GM19452 (cell line): ENCODE measurements around the gene ZFY.
"Not testable (repeated sequence)": the region's sequence is repeated elsewhere in the genome, so short reads cannot be mapped to it uniquely, and the experiment has no call there.

ENCODE experiments used
- ATAC-seq: cut with Tn5 transposase; IDR thresholded peaks from one replicate; pipeline ENCODE4 v1.9.1; 2021; ENCODE audit not compliant: unreplicated experiment

The ZFY gene

GRCh38 chrY:2972708-2973107, 37.5 kb downstream of the ZFY start:
- ATAC-seq: peak; percentile 35

DNA sequence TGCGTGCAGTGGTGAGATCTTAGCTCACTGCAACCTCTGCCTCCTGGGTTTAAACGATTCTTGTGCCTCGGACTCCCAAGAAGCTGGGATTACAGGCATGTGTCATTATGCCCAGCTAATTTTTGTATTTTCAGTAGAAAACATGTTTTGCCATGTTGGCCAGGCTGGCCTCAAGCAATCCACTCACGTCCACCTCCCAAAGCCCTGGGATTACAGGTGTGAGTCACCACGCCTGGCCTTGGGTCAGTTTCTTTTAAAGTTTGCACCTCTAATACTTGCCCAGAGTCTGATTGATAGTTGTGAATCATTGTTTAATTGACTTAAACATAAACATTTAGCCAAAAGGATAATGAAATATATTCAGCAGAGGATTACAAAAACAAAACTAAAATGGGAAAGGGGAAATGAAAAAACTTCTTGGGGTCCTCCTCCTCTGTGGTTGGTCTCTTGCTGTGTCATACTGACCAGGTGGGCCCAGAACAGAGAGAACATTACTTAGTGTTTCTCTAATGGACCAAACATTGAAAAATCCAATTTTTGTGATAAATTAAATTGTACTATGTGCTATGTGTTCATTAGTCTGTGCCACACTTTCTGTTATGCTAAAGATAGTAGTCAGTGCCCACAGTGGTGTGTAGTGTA, 38.0 kb downstream of the ZFY start:
- ATAC-seq: peak; percentile 57

DNA sequence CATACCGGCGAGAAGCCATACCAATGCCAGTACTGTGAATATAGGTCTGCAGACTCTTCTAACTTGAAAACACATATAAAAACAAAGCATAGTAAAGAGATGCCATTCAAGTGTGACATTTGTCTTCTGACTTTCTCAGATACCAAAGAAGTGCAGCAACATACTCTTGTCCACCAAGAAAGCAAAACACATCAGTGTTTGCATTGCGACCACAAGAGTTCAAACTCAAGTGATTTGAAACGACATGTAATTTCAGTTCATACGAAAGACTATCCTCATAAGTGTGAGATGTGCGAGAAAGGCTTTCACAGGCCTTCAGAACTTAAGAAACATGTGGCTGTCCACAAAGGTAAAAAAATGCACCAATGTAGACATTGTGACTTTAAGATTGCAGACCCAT, 44.1 kb downstream of the ZFY start:
- no peak for ATAC-seq

- no peak for ATAC-seq
Observed at GRCh38 chrY:2984491-2984890, 49.3 kb downstream of the ZFY start.

- not testable (repeated sequence) for ATAC-seq
Observed at GRCh38 chrY:2987178-2987577, 52.0 kb downstream of the ZFY start.

GRCh38 chrY:2997369-2997768, 62.2 kb downstream of the ZFY start:
- not testable (repeated sequence) for ATAC-seq

DNA sequence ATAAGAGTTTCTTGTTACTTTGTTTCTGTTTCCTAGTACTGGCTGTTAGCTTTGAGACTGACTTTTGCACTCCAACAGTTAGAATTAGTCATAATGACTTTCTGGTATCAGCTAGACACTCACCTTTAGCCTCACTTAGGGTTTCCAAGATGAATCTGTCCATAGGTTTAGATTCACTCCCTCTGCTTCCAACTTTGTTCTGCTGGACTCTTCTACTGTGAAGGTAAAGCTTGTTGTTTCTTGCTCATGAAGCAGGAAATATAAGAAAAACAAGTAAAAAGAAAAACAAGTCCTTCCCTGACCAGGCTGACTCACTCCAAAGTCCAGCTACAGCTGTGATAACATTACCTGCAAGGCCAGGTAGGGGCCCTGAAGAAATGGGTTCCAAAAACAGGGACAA, 67.0 kb downstream of the ZFY start:
- ATAC-seq: no peak

- ATAC-seq: peak; percentile 53
Observed at GRCh38 chrY:3002680-3003515, 67.7 kb downstream of the ZFY start.

DNA sequence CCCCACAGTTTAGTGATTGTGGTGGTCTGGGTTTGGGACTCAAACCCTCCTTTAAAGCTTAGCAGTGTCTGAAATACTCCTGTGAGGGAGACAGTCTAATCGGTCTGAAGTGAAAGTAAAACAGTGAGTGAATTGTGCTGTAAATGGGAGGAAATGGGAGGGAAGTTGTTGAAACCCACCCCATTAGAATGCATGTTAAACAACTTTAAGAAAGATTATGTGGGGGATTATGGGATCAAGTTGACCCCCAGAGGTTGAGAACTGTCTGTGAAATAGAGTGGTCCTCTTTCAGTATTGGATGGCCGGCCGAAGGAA, 68.3 kb downstream of the ZFY start:
- peak; percentile 29 for ATAC-seq

GRCh38 chrY:3003846-3004245, 68.7 kb downstream of the ZFY start:
- peak; percentile 58 for ATAC-seq

DNA sequence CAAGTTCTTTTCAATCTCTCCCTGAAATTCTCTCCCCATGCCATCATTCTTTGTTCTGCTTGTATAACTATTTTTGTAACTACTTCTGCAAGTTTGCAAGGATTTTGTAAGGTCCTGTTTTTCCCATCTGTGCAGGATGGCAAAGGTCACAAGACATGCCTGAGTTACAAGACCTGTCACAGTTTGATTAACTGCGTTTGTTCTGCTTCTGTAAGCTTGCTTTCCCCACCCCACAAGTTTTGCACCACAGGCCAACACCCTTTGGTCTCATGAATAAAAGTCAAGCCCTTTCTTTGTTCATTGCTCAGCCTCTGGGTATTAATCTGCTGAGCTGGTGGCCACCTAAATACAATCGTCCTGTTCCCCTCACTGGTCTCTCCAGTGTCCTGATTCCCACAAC, 70.8 kb downstream of the ZFY start:
- ATAC-seq: not testable (repeated sequence)

DNA sequence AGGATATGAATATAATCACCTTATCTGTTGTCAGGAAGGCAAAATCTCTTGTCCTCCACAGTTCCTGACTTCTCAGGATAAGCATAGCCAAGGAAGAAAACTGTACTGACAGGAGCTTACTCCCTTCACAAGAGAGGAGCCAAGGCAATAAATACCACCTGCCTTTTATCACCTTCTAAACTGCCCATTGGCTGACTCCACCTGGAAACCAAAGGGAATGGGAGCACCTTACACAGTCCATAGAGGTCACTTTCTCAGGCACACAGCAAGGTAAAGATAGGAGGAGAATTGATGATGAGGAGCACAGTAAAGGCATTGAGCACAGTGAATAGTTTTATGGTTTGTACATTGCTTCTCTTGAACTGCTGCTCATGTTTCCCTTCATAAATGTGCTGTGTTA, 72.8 kb downstream of the ZFY start:
- ATAC-seq: no peak

DNA sequence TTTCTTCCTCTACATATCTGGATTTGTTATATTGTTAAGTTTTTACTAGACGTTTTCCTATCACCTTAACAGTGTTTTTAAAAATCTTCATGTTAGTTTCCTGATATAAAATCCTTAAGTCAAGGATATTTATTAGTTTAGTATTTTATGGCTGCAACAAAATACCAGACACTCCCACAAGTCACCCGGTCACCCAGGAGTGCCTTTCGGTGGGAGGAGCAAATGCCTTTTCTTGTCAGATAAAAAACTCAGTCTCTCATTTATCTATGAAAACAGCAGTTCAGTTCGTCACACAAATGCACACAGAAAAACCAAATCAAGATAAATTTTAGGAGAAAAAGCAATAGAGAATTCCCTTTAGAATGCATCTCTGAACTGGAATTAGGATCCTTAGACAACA, 77.0 kb downstream of the ZFY start:
- no peak for ATAC-seq

DNA sequence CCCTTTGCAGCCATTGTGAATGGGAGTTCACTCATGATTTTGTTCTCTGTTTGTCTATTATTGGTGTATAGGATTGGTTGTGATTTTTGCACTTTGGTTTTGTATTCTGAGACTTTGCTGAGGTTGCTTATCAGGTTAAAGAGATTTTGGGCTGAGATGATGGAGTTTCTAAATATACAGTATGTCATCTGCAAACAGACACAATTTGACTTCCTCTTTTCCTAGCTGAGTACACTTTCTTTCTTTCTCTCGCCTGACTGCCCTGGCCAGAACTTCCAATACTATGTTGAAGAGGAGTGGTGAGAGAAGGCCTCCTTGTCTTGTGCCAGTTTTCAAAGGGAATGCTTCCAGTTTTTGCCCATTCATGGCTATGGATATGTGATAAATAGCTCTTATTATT, 81.4 kb downstream of the ZFY start:
- no peak for ATAC-seq

DNA sequence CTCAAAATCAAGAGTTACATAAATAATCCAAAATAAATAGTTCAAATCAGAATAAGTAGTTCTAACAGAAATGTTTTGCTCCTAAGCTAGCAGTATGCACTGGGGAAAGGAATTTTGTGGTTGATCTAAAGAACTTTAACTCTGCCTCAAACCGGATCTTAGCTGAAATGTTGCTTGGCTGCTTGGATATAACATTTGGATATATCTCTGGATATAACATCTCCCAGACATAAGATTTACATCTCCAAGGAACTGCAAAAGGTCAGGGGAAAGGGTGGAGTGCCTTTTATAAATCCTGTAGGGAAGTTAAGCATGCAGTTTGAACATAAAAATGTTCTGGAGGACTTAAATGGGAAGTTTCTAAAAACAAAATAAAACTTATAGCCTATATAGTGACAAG, 83.4 kb downstream of the ZFY start:
- ATAC-seq: no peak

- ATAC-seq: no peak
Observed at GRCh38 chrY:3019584-3019983, 84.4 kb downstream of the ZFY start.

- no peak for ATAC-seq
Observed at GRCh38 chrY:3021176-3021575, 86.0 kb downstream of the ZFY start.

DNA sequence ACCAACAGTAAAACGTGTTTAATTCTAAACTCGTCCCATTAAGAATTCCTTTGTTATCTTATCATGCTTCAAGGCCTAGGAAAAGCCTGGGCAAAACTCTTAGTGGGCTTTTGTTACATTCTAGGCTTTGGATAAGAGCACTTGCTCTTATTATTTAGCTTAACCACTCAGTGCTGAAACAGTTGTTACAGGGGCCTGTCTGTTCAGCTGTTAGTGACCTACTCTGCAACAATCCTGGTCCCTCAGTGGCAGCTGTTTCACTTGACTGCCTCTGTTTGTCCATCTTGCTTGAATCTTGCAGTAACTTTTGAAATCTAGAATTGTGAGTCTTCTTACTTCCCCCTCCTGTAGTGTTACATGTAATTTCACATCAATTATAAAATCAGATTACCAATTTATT, 88.4 kb downstream of the ZFY start:
- ATAC-seq: no peak

GRCh38 chrY:3025357-3025756, 90.2 kb downstream of the ZFY start:
- no peak for ATAC-seq
